Stimulated activated CD4-positive, alpha-beta T cell treated with anti-CD3 and anti-CD28 coated beads, Interleukin-4, amount 100 ng/mL, for 48 hours (primary cell): Measurements from ENCODE around the gene KRTAP12-3.
"Not testable (repeated sequence)": the region's sequence is repeated elsewhere in the genome, so short reads cannot be mapped to it uniquely, and the experiment has no call there.

Experiments used
- DNase-seq, 2 donors: peaks; one replicate each; pipeline ENCODE4 v3.0.0-alpha.2; 2020; ENCODE audit warnings: low read depth in 2 of 2

The KRTAP12-3 gene

DNA sequence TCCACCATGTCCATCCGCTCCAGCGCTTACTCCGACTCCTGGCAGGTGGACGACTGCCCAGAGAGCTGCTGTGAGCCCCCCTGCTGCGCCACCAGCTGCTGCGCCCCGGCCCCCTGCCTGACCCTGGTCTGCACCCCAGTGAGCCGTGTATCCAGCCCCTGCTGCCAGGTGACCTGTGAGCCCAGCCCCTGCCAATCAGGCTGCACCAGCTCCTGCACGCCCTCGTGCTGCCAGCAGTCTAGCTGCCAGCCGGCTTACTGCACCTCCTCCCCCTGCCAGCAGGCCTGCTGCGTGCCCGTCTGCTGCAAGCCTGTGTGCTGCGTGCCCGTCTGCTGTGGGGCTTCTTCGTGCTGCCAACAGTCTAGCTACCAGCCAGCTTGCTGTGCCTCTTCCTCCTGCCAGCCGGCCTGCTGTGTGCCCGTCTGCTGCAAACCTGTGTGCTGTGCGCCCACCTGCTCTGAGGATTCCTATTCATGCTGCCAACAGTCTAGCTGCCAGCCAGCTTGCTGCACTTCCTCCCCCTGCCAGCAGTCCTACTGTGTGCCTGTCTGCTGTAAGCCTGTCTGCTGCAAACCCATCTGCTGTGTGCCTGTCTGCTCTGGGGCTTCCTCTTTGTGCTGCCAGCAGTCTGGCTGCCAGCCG, 30.4 kb upstream of the KRTAP12-3 start:
- not testable (repeated sequence) for DNase-seq

DNA sequence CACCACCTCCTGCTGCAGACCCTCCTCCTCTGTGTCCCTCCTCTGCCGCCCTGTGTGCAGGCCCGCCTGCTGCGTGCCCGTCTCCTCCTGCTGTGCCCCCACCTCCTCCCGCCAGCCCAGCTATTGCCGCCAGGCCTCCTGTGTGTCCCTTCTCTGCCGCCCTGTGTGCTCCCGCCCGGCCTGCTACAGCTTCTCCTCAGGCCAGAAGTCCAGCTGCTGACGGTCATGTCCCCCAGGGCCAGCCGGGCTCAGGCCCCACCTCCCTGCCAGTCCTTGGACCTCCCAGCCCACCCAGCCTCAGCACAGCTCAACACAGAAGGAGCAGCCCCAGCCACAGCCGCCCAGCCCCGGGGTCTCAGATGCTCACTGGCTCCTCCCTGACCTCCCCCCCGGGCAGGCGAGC, 29.9 kb upstream of the KRTAP12-3 start:
- DNase-seq: not testable (repeated sequence)

- no peak for DNase-seq
These were observed 28.9 kb upstream of the KRTAP12-3 start for GRCh38 chr21:44628707-44629391.

DNA sequence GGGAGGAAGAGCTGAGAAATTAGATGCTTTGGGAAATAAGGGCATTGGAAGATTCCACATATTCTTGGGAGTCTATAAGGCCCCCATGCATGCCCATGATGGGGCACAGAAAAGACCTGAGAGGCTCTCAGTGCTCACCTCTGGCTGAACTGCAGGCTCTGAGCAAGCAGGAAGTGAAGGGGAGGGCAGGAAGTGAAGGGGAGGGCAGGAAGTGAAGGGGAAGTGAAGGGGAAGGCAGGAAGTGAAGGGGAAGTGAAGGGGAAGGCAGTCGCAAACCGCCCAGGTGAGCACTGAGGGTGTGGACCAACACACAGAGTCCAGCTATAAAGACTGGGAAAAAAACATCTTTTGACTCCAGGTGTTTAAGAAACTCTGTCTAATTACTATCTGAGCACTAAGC, 27.3 kb upstream of the KRTAP12-3 start:
- DNase-seq: no peak

DNA sequence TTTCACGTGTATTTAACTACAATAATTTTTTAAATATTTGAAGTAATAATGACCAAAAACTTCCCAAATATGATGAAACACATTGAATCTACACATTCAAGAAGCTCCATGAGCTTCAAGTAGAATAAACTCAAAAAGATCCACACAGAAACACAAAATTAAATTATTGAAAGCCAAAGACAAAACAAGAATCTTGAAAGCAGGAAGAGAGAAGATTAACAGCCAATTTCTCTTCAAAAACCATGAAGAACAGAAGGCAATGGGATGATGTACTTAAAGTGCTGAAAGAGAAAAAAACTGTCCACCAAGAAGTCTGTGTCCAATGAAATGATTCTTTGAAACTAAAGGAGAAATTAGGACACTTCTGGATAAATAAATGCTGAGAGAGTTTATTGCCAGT, 25.7 kb upstream of the KRTAP12-3 start:
- no peak for DNase-seq

DNA sequence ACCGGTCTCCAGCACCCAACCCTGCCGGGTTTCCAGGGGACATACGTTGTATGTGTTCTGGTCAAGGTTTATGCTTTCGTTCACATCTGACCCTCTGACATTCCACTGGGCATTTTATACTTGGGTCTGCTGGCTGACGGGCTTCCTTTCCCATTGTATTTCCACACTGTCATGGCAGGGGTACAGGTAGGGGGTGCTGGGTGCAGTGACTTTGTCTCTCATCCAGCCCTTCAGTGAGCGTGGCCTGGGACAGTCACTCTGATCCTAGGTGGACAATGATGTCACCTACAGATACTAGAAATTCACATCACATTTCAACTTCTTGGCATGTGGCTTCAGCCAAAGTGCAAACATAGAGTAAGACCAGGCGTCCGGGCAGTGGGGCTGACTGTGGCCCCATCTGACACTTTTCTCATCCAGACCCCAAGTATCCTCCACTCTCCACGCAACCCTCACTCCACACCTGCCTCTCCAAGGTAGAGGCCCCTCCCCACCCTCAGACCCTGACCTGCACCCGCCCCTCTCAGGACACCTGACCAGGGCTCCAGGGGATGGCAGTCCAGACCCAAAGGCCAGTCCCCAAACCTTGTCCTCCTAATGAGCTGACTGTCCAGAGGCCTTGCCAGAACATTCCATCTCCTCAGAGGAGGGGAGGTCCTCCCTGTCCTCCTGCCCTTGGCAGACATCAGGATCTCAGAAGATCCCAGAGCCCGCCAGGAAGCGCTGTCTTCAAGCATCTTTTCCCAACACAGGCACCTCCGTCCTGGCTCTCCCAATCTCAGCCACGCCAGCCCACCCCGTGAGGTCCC, 21.3 kb upstream of the KRTAP12-3 start:
- no peak for DNase-seq

DNA sequence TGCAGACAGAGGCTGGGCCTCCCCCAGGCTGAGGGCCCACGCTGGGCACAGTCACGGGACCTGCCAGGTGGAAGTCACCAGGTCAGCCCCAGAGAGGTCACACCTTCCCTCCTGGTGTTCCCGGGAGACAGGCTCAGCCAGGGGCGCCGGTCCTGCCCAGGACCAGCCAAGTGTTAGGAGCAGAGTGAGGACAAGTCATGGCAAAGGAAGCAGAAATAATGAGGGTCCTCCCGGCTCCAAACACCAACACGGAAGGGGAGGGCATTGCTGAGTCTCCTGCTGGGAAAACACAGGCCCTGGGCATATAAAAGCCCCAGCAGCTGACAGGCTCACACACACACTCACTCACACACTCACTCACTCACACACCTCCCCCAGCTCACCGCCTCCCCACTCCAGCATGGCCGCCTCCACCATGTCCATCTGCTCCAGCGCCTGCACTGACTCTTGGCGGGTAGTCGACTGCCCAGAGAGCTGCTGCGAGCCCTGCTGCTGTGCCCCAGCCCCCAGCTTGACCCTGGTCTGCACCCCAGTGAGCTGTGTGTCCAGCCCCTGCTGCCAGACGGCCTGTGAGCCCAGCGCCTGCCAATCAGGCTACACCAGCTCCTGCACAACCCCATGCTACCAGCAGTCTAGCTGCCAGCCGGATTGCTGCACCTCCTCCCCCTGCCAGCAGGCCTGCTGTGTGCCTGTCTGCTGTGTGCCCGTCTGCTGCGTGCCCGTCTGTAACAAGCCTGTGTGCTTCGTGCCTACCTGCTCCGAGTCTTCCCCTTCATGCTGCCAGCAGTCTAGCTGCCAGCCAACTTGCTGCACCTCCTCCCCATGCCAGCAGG, 20.5 kb upstream of the KRTAP12-3 start, which contains the start of gene KRTAP10-10:
KRTAP10-10 (plus strand) TSS at position 339 of the 833 bp plus-strand sequence; CDS start at position 401, 62 bp downstream.
- DNase-seq: no peak

DNA sequence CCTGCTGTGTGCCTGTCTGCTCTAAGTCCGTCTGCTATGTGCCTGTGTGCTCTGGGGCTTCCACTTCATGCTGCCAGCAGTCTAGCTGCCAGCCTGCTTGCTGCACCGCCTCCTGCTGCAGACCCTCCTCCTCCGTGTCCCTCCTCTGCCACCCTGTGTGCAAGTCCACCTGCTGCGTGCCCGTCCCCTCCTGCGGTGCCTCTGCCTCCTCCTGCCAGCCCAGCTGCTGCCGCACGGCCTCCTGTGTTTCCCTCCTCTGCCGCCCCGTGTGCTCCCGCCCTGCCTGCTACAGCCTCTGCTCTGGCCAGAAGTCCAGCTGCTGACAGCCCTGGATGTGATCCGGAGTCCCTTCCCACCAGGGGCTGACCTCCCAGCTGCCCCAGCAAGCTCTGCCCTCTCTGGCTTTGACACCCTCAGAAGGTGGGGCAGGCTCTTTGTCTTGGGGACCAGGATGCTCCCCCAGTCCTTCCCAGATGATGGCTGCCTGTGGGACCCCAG, 19.8 kb upstream of the KRTAP12-3 start:
- DNase-seq: not testable (repeated sequence)

- not testable (repeated sequence) for DNase-seq
These were observed 19.0 kb upstream of the KRTAP12-3 start for GRCh38 chr21:44638506-44639330.

- DNase-seq: no peak
These were observed 18.4 kb upstream of the KRTAP12-3 start for GRCh38 chr21:44639331-44639655.

- DNase-seq: no peak
These were observed 17.0 kb upstream of the KRTAP12-3 start for GRCh38 chr21:44640761-44641160.

DNA sequence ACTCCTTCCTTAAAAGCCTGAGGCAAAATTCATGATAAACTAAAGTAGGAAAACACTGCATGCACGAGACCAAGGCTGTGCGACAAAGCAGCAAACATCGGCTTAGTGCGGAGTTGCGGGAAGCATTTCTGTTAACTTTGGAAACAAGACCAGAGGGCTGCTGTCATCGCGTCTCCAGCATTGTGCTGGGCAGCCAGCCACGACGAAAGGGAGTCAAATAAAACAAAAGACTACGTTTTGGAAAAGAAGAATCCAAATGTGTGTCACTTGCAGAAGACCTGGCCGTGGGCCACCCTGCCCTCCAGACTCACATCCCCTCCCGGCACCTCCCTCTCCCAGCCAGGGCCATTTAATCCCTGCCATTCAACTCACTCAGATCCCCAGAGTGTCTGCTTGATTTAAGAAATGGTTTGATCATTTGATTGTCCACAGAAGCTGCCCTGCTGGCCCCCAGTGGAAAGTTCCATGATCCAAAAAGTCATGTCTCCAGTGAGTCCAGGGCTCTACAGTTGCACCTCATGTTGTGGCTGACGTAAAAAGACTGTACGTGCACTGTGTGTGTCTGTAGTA, 13.9 kb upstream of the KRTAP12-3 start:
- DNase-seq: no peak

DNA sequence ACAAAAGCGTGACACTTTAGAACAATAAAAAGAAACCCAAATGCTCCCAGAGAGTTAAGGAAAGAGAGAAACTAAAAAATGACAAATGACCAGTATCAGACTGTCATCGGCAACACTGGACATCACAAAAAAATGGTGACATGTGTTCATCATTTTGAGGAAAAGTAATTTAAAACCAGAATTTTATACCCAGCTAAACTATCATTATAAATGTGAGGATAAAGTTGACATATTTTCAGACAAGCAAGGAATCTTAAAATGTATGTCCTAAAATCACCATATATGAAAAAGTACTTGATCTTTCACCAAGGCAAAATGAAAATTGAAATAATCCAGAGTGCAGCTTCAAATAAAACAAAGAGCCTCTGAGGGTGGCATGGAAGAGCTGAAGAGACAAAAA, 12.9 kb upstream of the KRTAP12-3 start:
- DNase-seq: no peak

- DNase-seq: not testable (repeated sequence)
These were observed 11.1 kb upstream of the KRTAP12-3 start, which contains the start of gene KRTAP10-11 for GRCh38 chr21:44646366-44647221. Gene KRTAP10-11, plus strand, starts transcription at chr21:44646414. Its CDS starts 45 bp downstream, at chr21:44646459.

GRCh38 chr21:44647222-44647552, 10.5 kb upstream of the KRTAP12-3 start:
- no peak for DNase-seq

DNA sequence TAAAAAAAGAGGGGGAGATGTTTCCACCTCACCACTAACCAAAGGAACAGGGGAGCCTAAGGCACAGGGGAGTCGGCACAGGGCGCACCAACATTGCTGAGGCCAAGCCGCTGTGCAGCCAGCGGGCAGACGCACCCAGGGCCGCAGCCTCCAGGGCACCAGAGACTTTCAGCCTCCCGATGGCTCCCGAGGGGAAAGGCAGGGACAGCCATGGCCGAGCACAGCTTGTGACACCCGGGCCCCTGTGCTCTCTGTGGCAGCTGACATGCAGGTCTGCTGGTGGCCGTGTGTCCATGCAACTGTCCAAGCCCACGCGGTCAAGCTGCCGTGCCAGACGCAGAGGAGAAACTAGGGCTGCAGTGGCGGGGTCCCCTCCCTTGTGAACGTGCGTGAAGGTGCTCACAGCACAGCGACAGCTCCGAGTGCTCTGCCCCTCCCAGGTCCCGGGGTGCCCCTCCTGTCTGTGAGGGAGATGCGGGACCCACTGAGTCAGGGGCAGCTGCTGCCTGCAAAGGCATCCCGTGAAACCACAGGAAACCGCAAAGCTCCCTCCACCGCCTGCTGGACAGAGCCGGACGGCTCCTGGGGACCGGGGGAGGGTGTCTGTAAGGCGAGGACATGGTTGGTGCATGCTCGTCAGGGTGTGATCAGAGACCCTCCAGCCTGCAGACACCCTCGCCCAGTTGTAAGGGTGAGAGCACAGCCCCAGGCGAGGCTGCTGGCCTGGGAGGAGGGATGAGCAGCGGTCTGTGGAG, 9.0 kb upstream of the KRTAP12-3 start:
- no peak for DNase-seq

DNA sequence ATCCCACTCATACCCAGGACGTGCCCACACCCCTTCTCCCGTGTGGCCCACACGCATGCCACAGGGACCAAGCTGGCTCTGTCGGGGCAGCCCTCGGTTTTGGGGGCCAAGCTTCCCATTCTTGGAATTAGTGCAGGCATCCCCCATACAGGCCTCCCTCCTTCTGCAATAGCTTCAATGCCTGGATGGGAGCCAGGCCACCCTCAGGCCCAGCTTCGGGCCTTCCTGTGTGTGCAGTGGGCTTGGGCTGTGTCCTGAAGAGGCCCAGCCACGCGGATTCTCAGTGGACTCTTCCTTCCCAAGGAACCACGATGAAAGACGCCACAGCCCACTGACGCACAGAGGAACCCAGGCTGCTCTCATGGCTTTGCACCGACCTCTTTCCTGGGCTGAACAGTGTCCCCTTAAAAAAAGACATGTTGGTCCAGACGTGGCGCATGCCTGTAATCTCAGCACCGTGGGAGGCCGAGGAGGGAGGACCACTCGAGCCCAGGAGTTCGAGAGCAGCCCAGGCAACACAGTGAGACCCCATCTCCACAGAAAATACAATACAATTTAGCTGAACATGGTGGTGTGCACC, 8.1 kb upstream of the KRTAP12-3 start:
- no peak for DNase-seq

- DNase-seq: no peak
These were observed 7.3 kb upstream of the KRTAP12-3 start for GRCh38 chr21:44650265-44650972.
